ENCODE results near the gene PTPRU. TPM values are rescaled to one million over a fixed set of nuclear protein-coding genes. Genes with fewer than 3 reads are reported as not detected.

PTPRU gene
- total and polyA plus RNA-seq, 2 experiments from 2014 or later, result 8.0 to 105 TPM

DNA sequence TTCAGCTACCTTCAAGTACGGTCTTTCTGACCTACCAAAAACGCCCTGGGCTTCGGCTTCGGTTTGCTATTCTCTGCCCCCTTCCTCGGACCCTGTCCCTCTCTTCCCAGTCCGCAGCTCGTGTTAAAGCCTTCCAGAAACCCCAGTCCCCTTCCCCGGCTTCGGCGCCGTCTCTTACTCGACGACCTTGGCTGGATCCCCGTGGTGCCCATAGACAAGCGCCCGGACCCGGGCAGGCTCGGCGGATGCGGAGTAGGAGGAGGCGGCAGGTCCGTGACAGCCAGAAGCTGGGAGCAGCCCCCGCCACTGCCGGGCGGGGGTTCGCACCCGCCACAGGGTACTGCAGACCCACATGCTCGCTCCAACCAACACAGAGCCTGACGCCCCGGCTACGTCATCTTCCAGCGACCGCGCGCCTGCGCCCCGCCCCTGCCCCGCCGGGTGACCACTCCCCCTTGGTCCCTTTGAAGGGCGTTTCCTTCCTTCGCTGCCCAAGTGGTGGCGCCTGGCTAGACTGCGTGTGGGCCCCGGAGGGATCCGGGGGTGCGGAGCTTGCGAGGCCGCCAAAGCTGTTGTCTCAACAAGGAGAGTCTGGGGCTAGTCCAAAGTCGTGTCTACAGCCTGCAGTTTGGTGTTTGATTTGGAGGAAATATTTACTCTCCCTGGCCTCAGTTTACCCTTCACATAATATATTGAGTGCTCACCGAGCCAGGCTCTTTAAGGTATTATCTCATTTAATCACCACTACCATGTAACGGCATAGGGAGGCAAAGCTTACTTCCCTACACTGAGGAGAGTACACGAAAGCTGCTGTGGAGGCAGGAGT lies 5.6 kb upstream of the PTPRU start, which contains the start of gene MECR:
MECR (minus strand) TSS at position 382 of the 826 bp plus-strand sequence; CDS start at position 354, 28 bp downstream.
- TF ChIP-seq, protein P1, sequence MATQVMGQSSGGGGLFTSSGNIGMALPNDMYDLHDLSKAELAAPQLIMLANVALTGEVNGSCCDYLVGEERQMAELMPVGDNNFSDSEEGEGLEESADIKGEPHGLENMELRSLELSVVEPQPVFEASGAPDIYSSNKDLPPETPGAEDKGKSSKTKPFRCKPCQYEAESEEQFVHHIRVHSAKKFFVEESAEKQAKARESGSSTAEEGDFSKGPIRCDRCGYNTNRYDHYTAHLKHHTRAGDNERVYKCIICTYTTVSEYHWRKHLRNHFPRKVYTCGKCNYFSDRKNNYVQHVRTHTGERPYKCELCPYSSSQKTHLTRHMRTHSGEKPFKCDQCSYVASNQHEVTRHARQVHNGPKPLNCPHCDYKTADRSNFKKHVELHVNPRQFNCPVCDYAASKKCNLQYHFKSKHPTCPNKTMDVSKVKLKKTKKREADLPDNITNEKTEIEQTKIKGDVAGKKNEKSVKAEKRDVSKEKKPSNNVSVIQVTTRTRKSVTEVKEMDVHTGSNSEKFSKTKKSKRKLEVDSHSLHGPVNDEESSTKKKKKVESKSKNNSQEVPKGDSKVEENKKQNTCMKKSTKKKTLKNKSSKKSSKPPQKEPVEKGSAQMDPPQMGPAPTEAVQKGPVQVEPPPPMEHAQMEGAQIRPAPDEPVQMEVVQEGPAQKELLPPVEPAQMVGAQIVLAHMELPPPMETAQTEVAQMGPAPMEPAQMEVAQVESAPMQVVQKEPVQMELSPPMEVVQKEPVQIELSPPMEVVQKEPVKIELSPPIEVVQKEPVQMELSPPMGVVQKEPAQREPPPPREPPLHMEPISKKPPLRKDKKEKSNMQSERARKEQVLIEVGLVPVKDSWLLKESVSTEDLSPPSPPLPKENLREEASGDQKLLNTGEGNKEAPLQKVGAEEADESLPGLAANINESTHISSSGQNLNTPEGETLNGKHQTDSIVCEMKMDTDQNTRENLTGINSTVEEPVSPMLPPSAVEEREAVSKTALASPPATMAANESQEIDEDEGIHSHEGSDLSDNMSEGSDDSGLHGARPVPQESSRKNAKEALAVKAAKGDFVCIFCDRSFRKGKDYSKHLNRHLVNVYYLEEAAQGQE (IDR thresholded peaks at IDR 0.05; ENCODE audit: unreplicated experiment), result no peak
- peak; percentile 88 for TF ChIP-seq POLR2AphosphoS5 (IDR thresholded peaks at IDR 0.05; ENCODE audit: low read depth)
- TF ChIP-seq EZH2phosphoT487 (IDR thresholded peaks at IDR 0.05; ENCODE audit: unreplicated experiment), result no peak
- TF ChIP-seq EZH2 (IDR thresholded peaks at IDR 0.05; ENCODE audit: low read depth, unreplicated experiment), result no peak
- TF ChIP-seq ZNF331 (CRISPR knock-in tag; IDR thresholded peaks at IDR 0.05; ENCODE audit: low read depth), result no peak
- no peak for TF ChIP-seq STAT1 (IDR thresholded peaks at IDR 0.05; ENCODE audit: unreplicated experiment)
- TF ChIP-seq, protein P2, sequence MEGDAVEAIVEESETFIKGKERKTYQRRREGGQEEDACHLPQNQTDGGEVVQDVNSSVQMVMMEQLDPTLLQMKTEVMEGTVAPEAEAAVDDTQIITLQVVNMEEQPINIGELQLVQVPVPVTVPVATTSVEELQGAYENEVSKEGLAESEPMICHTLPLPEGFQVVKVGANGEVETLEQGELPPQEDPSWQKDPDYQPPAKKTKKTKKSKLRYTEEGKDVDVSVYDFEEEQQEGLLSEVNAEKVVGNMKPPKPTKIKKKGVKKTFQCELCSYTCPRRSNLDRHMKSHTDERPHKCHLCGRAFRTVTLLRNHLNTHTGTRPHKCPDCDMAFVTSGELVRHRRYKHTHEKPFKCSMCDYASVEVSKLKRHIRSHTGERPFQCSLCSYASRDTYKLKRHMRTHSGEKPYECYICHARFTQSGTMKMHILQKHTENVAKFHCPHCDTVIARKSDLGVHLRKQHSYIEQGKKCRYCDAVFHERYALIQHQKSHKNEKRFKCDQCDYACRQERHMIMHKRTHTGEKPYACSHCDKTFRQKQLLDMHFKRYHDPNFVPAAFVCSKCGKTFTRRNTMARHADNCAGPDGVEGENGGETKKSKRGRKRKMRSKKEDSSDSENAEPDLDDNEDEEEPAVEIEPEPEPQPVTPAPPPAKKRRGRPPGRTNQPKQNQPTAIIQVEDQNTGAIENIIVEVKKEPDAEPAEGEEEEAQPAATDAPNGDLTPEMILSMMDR (conservative IDR thresholded peaks at IDR 0.05; ENCODE audit: low read depth in 2 of 2), result peak in 1 of 2 experiments; percentile 44; a peak in 2 of 4 replicates
- peak; percentile 98 for TF ChIP-seq CREB1 (CRISPR knock-in tag; IDR thresholded peaks at IDR 0.05; ENCODE audit: low read depth)
- TF ChIP-seq ZNF114 (CRISPR knock-in tag; IDR thresholded peaks at IDR 0.05), result no peak
- no peak for TF ChIP-seq NANOG (IDR thresholded peaks at IDR 0.05; ENCODE audit: borderline replicate concordance)
- TF ChIP-seq, protein P3, sequence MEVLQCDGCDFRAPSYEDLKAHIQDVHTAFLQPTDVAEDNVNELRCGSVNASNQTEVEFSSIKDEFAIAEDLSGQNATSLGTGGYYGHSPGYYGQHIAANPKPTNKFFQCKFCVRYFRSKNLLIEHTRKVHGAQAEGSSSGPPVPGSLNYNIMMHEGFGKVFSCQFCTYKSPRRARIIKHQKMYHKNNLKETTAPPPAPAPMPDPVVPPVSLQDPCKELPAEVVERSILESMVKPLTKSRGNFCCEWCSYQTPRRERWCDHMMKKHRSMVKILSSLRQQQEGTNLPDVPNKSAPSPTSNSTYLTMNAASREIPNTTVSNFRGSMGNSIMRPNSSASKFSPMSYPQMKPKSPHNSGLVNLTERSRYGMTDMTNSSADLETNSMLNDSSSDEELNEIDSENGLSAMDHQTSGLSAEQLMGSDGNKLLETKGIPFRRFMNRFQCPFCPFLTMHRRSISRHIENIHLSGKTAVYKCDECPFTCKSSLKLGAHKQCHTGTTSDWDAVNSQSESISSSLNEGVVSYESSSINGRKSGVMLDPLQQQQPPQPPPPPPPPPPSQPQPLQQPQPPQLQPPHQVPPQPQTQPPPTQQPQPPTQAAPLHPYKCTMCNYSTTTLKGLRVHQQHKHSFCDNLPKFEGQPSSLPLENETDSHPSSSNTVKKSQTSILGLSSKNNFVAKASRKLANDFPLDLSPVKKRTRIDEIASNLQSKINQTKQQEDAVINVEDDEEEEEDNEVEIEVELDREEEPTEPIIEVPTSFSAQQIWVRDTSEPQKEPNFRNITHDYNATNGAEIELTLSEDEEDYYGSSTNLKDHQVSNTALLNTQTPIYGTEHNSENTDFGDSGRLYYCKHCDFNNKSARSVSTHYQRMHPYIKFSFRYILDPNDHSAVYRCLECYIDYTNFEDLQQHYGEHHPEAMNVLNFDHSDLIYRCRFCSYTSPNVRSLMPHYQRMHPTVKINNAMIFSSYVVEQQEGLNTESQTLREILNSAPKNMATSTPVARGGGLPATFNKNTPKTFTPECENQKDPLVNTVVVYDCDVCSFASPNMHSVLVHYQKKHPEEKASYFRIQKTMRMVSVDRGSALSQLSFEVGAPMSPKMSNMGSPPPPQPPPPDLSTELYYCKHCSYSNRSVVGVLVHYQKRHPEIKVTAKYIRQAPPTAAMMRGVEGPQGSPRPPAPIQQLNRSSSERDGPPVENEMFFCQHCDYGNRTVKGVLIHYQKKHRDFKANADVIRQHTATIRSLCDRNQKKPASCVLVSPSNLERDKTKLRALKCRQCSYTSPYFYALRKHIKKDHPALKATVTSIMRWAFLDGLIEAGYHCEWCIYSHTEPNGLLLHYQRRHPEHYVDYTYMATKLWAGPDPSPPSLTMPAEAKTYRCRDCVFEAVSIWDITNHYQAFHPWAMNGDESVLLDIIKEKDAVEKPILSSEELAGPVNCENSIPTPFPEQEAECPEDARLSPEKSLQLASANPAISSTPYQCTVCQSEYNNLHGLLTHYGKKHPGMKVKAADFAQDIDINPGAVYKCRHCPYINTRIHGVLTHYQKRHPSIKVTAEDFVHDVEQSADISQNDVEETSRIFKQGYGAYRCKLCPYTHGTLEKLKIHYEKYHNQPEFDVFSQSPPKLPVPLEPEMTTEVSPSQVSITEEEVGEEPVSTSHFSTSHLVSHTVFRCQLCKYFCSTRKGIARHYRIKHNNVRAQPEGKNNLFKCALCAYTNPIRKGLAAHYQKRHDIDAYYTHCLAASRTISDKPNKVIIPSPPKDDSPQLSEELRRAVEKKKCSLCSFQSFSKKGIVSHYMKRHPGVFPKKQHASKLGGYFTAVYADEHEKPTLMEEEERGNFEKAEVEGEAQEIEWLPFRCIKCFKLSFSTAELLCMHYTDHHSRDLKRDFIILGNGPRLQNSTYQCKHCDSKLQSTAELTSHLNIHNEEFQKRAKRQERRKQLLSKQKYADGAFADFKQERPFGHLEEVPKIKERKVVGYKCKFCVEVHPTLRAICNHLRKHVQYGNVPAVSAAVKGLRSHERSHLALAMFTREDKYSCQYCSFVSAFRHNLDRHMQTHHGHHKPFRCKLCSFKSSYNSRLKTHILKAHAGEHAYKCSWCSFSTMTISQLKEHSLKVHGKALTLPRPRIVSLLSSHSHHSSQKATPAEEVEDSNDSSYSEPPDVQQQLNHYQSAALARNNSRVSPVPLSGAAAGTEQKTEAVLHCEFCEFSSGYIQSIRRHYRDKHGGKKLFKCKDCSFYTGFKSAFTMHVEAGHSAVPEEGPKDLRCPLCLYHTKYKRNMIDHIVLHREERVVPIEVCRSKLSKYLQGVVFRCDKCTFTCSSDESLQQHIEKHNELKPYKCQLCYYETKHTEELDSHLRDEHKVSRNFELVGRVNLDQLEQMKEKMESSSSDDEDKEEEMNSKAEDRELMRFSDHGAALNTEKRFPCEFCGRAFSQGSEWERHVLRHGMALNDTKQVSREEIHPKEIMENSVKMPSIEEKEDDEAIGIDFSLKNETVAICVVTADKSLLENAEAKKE (CRISPR knock-in tag; IDR thresholded peaks at IDR 0.05), result no peak
- no peak for TF ChIP-seq JUNB (IDR thresholded peaks at IDR 0.05; ENCODE audit: unreplicated experiment)
- TF ChIP-seq, protein P4, sequence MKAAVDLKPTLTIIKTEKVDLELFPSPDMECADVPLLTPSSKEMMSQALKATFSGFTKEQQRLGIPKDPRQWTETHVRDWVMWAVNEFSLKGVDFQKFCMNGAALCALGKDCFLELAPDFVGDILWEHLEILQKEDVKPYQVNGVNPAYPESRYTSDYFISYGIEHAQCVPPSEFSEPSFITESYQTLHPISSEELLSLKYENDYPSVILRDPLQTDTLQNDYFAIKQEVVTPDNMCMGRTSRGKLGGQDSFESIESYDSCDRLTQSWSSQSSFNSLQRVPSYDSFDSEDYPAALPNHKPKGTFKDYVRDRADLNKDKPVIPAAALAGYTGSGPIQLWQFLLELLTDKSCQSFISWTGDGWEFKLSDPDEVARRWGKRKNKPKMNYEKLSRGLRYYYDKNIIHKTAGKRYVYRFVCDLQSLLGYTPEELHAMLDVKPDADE (IDR thresholded peaks at IDR 0.05), result peak; percentile 24; the same call in 1 of the 2 replicates
- Mint-ChIP-seq H3K27me3 (ENCODE audit: insufficient read depth, low read depth, poor library complexity) (peaks cover 15% of the 10 kb centered on the region), H3K9me3 (no peaks in the 10 kb centered on the region), H3K4me3 (peak within 1 kb of the TSS; percentile 97), H3K36me3 (ENCODE audit: low read depth) (no peaks in the 10 kb centered on the region; the same call in 2 of the 3 replicates), H3K27ac (peak within 1 kb of the TSS; percentile 91), H3K4me1 (peaks cover 16% of the 10 kb centered on the region)
- Histone ChIP-seq H2AFZ (peak within 1 kb of the TSS; percentile 82), H3F3A (replicated peaks; ENCODE audit: low read depth) (0 out of 2 replicates have a peak, but pooled peaks cover 3% of the 10 kb centered on the region), H3K9me2 (ENCODE audit: insufficient read depth) (no peaks in the 10 kb centered on the region), H3K4me1 (ENCODE audit: insufficient read depth) (peaks cover 8% of the 10 kb centered on the region), H3K4me3 (peak within 1 kb of the TSS; percentile 83), H3K4me2 (peak within 1 kb of the TSS; percentile 86), H3K27me3 (ENCODE audit: insufficient read depth) (peaks cover 11% of the 10 kb centered on the region), H3K36me3 (ENCODE audit: insufficient read depth) (no peaks in the 10 kb centered on the region), H4K20me1 (replicated peaks; ENCODE audit: insufficient read depth) (no peaks in the 10 kb centered on the region), H3K79me2 (replicated peaks; ENCODE audit: insufficient read depth) (peaks cover 18% of the 10 kb centered on the region), H3K27ac (ENCODE audit: low read depth) (no peak within 1 kb of the TSS)
- DNase-seq (ENCODE audit: low spot score), result peak; percentile 96
- peak; percentile 93 for ATAC-seq

Data from GM23338 (cell line).